GM18867 (cell line): Measurements from ENCODE around the gene ADAT1.

Experiments
- ATAC-seq: cut with Tn5 transposase; IDR thresholded peaks from one replicate; pipeline ENCODE4 v1.9.1; 2021; ENCODE audit warnings: mild to moderate bottlenecking, moderate library complexity; ENCODE audit not compliant: unreplicated experiment

The ADAT1 gene

DNA sequence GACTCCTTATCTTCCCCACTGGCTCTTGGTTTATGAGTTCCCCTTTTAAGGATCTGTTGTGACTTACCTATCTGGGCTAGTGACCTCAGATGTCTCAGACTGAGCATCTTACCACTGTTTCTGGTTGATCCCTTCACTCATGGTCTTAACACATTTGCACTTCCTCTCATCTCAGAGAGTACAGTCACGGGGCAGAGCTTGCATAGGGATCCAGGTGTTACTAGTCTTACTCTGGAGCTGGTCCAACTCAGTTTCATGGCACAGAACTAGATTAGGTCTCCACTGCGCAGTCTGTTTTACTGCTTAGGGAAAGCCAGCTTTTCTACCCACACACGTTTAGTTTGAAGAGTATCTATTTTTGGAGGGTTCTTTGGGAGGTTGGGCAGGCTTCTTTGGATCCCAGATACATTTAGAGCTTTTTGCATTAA, 46.7 kb downstream of the ADAT1 start:
- peak; percentile 45 for ATAC-seq

DNA sequence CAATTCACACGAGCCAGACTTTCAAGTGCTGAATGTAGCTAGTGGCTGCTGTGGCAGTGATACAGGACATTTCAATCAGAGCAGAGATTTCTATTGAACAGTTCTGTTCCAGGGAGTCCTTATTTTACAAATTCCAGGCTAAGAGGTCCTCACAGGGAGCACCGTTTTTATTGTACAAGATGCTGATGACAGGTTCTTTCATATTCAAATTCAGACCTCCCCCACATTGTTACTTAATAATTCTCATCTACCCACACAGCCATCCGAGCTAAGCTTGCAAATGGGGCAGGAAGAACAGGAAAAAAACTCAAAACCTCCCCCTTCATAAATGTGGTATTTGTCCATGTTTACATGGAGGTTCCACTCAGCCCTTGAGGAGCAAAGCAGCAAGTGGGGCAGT, 47.1 kb downstream of the ADAT1 start:
- ATAC-seq: no peak

DNA sequence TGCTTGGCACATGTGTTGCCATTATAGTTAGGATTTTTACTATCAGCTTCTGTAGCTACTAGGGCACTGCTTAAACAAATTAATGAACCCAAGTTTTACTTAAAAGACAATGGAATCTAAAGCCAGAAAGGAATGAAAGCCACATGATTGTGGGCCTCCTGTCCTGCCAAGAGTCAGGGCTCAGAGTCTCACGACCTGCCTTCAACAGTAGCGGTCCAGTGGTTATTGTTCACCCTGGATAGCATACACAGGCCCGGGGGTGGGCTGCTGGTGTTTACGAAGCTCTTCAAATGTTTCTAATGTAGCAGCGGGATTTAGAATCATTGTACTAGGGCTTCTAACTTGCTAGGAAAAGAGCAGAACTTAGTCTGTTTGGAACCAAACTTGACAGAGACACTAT, 49.1 kb downstream of the ADAT1 start:
- no peak for ATAC-seq

DNA sequence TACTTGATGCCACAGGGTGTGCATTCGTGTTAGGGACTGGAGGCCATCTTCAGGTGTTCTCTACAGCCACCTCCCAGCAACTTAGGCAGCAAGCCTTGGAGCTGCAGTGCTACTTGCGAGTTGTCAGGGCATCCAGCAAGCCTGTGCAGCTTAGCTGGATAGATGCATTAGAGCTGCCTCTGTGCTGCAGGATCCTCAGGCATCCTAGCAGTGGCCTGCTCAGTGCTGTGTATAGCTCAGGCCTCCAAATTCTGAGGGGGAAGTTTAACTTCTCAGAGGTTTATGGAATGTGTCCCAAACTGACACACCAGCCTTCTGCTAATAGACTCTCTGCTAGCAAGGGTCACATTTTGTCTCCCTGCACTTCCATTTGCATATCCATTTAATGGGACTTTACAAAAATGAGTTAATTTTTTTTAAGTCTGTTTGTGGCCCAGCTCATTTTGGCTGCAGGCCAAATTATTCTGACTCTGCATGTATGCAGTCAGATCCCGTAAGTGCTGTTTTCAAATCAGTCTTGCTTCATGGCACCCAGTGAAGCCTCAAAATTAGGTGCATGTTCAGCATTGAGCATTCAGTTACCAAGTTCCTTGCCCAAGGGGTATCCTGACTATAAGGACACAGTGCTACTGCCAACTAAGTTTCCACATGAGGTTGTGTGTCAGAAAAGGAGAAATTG, 50.1 kb downstream of the ADAT1 start:
- ATAC-seq: no peak

DNA sequence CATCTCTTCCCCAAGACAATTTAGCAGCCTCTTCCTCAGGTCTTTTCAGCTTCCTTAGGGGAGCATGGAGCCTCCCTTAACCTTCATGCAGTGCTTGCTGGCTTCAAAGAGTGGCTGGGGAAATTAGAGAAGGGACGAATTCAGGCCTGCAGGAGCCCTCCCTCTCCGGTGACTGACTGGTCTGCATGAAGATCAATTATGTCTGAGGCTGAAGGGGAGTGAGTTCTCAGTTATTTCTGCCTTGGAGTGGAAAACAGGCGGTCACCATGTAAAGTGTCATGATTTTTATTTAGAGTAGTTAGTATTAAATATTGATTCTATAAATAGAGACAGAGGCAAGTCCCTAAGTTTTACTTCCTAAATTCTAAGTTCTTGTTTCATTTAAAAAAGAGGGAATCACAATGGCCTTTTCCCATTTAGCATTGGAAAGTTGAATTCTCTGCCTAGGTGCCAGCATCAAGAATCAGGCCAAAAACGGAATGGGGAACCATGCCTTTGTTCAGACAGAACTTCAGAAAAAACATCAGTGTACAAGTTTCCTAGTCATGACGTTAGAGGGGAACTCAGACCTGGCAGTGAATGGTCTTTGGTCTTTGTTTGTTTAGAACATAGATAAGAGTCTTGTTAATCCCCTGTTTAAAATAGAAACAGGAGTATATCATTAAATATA, 52.5 kb downstream of the ADAT1 start:
- no peak for ATAC-seq

DNA sequence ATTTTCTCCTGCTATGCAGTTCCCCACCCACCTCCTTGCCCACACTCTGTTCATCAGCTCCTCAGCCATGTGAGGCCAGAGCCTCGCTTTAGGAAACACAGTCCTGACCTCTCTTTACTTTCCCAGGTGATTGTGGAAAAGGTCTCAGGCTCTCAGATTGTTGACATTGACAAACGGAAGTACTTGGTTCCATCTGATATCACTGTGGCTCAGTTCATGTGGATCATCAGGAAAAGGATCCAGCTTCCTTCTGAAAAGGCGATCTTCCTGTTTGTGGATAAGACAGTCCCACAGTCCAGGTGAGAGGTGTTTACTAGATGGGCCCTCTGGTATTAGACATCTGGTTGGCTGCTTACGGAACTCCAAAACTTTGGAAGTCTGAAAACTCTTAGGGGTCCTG, 55.2 kb downstream of the ADAT1 start:
- ATAC-seq: no peak

DNA sequence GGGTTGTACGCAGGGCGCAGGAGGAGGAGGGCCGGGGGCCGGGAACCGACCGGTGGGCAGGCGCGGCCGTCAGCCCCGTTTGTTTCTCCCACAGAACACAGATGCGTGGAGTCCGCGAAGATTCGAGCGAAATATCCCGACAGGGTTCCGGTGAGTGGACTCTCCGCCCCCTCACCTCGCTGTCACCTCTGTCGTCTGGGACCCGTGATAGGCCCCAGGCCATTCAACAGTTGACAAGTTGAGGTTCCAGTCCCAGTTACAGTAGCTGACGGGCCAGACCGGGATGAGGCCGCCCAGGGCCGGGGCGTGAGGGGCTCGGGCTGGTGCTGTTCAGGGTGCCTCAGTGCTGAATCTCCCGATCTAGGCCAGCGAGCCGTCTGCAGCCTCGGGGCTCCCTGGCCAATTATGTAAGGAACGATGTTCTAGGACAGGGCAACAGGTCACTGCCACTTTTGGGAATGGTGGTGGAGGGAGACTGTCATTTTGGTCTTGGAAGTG, 56.3 kb downstream of the ADAT1 start:
- ATAC-seq: peak; percentile 6

DNA sequence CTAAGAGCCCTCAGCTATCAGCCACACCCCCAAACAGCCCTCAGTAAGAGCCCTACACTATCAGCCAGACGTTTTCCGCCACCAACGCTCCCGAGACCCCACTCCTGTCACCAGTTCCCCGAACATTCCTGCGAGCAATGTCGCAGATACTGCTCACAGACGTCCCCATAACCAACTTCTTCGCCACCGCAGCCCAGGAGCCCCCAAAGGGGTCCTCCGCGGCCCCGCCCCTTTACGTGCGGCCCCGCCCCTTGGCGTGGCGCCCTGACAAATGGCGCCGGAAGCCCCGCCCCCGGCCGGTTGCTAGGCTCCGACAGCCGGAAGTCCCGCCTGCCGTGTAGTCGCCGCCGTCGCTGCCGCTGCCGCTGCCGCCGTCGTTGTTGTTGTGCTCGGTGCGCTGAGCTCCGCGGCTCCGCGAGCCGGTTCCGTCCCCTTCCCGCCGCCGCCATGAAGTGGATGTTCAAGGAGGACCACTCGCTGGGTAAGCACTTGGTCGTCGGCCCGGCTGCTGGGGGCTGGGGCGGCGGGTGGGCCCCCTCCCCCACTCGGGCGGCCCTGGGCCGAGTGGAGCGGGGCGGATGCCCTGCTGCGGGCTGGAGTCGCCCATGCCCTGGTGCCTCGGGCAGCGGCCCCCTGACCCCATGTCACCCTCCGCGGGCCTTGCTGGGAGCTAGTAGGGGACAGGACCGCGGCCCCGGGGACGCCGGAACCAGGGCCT, 56.9 kb downstream of the ADAT1 start, which contains the start of gene GABARAPL2:
Gene GABARAPL2, plus strand, starts transcription at position 340 of the 718 bp plus-strand sequence. Its CDS starts 108 bp downstream, at position 448.
- ATAC-seq: peak; percentile 76

DNA sequence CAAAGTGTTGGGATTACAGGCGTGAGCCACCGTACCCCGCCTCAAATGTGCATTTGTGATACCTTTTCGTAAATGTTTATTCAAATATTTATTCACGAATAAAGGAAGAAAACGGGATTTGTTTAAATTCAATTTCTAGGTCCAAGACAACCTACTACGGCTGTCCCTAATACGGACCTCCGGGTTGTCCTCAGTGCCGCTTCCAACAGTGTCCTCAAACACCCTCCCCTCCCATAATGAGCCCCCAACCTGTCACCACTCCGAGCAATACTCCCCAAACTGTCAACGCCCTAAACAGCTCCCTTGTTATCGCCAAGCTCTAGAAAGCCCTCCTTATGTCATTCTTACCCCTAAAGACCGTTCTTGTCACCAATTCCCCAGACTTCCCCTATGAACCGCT, 57.4 kb downstream of the ADAT1 start:
- peak; percentile 2 for ATAC-seq

DNA sequence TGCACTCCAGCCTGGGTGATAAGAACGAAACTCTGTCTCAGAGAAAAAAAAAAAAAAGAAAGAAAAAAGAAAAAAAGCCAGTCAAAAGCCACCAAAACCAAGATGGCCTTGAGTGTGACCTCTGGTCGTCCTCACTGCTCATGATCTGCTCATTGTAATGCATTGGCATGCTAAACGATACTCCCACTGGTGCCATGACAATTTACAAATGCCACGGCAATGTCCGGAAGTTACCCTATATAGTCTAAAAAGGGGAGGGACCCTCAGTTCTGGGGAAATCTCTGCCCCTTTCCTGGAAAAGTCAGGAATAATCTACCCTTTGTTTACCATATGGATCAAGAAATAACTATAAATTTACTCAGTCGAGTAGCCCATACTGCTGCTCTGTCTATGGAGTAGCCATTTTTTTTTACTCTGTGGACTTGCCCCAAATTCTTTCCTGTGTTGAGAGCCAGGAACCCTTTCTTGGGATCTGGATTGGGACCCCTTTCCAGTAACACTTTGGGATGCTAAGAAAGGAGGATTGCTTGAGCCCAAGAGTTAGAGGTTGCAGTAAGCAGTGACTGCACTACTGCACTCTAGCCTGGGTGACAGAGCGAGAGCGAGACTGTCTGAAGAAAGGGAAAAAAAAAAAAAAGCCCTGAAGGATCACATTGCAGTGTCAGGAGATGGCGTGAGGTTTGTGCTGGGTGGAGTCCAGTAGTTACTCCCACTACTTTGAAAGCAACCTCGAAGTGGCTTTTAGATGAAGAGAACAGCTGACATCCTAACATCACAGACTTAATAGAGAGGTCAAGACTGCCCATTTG, 63.3 kb downstream of the ADAT1 start:
- ATAC-seq: no peak

DNA sequence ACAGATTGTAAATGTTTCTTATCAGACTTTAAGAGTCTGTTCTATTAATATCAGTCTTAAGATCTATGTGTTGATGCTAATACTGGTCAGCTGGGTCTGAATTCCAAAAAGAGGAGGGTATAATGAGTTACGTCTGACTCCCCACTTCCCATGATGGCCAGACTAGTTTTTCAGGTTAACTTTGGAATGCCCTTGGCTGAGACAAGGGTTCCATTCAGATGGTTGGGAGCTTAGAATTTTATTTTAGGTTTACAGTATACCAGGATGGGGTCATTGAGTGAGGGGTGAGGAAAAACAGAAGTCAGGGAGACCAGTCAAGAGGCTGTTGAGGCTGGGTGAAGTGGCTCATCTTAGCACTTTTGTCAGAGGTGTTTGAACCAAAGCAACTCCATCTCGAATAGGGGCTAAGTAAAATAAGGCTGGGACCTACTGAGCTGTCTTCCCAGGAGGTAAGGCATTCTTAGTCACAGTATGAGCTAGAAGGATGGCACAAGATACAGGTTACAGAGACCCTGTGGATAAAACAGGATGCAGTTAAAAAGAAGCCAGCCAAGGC, 64.2 kb downstream of the ADAT1 start:
- no peak for ATAC-seq

DNA sequence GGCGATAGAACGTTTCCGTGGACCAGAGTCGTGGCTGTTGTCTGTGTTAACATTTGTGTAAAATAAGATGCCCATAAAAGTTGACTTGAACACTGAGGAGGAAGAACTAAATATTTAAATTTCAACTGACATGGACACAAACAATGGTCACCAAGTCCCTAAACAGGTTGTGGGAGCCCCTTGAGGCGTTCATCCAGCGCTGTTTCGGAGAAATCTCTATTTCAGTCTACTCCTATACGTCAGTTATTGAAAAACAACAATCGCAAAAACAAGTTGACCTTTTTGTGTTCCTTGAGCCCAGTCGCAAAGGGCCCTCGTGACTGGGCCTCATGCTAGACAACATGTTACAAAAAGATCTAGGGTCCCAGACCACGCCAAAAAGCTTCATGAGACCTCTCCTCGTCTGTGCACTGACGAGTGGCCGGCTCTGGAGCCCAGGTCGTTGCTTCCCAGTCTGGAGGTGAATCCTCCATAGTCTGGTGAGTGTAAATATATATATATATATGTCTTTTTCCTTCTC, 66.6 kb downstream of the ADAT1 start:
- ATAC-seq: no peak

DNA sequence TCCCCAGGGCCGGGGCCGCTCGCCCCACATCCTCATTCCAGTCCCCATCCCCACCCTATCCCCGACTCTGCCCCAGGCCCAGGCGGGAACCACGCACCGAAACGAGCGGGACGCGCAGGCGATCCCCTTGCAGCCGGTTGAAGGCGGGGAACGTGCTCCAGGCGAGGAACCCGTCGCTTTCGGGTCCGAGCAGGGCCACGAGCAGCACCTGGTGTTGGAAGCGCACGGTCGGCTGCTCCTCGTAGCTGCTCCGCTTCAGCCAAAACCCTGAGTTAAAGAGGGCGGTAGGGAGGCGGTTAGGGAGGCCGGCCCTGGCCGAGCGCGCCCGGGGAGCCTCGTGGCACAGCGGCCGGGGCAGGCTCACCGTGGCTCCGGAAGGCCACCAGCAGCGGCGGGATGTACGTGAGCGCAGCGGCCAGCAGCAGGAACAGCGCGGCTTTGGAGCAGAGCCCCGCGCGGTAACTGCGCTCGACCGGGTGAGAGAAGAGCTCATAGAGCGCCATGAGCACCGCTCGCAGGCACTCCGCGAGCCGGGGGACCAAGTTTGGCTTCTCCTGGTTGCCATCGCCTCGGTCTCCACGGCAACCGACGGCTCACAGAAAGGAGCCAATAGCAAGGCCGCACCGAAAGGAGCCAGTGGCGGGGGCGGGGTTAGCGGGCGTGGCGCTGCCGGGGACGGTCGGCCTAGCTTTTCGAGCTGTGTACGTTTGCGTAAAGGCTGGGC, 67.2 kb downstream of the ADAT1 start, which contains the start of gene TMEM231:
Gene TMEM231, minus strand, starts transcription at position 546 of the 724 bp plus-strand sequence. Its CDS starts 43 bp downstream, at position 503.
- ATAC-seq: peak; percentile 97

DNA sequence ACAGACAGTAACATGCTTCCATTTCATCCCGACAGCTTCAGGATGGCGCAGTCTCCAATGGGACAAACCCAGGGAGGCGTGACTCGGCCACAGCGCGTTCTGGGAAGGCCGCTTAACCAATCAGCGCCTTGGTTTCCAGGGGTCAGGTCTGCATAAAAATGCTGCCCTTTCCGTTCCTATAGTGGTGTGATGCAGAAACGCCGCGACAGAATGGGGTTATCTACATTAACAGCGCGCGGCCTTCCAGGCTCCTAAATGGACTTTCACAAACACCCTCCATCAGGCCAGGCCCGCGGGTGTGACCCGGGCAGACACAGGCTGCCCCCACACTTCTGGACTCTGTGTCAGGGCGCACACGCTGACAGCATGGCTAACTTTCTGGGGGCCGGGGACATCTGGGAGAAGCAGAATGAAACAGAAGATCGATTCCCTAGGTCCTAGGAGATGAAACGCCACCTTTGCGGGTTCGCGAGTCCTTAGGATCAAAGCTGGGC, 67.8 kb downstream of the ADAT1 start:
- peak; percentile 23 for ATAC-seq

DNA sequence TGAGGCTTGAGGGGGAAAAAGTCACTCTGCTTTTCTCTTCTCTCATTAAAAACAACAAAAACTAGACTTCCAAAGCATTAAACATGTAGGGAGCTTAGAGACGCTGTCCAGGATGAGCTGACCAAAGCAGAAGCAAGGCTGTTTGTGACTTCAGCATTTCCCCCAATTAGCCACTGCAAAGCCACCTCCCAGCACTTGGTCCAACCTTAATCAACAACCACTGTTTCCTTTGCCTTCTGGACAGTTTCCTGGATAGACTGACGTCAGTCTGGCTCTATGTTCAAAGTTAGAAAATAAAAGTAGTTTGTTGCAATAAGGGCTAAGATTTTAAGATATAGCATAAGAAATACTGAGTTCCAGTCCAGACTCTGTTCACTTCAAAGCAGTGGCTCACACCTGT, 70.1 kb downstream of the ADAT1 start:
- no peak for ATAC-seq

DNA sequence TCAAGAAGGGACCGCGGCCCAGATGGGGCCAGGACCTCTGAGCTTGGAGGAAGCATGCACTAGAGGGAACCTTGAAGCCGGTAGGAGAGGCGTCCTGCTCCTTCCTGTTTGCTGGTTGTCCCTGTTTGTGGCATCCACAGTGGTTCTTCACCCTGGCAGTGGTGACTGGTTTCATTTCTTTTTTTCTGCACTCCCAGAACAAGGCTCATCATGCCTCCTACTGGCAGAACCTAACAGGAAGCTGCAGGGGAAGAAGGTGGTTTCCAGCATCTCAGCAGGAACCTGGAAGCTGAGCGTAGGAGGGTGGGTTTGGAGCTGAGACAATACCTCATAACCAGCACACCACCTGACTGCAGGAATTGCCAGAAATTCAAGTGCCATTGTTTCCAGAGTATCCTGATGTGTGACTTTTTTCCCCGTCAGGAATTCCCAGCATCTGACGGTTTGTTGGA, 72.8 kb downstream of the ADAT1 start:
- ATAC-seq: no peak
